ENCODE data around the gene OR6V1. TPM values are rescaled to one million over a fixed set of nuclear protein-coding genes. Genes with fewer than 3 reads are reported as not detected.
"Not testable (repeated sequence)": the region's sequence is repeated elsewhere in the genome, so short reads cannot be mapped to it uniquely, and the experiment has no call there.

The OR6V1 gene
- total RNA-seq, 2 donors from 2014 or later: not detected

DNA sequence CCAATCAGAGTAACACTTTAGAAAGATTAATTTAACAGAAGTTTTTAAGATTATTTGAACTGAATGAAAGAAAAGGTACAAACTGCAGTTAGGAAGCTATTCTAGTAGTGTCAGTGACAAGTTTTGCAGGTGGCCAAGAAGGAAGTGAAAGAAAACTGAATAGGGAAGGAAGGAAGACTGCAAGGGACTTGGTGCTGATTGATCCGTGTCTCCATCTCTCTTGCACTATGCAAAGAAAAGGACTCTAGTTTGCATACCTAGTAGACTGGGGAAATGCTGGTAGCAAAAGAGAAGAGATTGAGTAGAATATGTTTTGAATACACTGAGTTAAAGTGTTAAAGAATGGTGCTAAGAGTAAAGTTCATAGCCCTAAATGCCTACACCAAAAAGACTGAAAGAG lies 33.0 kb downstream of the OR6V1 start:
- no peak overlapping the region for H3K4me3 ChIP-seq
- no peak overlapping the region for H3K27ac ChIP-seq
- H3K27me3 ChIP-seq: no peaks in the 10 kb centered on the region
- no peak for DNase-seq (ENCODE audit: low spot score)
- H3K4me1 ChIP-seq: no peaks in the 10 kb centered on the region
- peaks cover 0 to 8% of the 10 kb centered on the region in 2 donors for H3K9me3 ChIP-seq
- TF ChIP-seq CTCF (IDR thresholded peaks at IDR 0.05): no peak
- no peaks in the 10 kb centered on the region for H3K36me3 ChIP-seq

- DNase-seq (ENCODE audit: low spot score); H3K27me3 ChIP-seq; H3K36me3 ChIP-seq; H3K9me3 ChIP-seq; H3K27ac ChIP-seq; H3K4me1 ChIP-seq; H3K4me3 ChIP-seq: not testable (repeated sequence)
These were observed 33.5 kb downstream of the OR6V1 start for GRCh38 chr7:143085610-143086009.

GRCh38 chr7:143088549-143089231 lies 36.5 kb downstream of the OR6V1 start:
- not testable (repeated sequence) for H3K27ac ChIP-seq; H3K27me3 ChIP-seq; DNase-seq (ENCODE audit: low spot score); H3K9me3 ChIP-seq; H3K36me3 ChIP-seq; H3K4me1 ChIP-seq; H3K4me3 ChIP-seq

GRCh38 chr7:143096146-143096545 lies 44.0 kb downstream of the OR6V1 start:
- H3K9me3 ChIP-seq: peaks cover 0 to 29% of the 10 kb centered on the region in 2 donors
- TF ChIP-seq CTCF (IDR thresholded peaks at IDR 0.05): no peak
- no peaks in the 10 kb centered on the region for H3K4me1 ChIP-seq
- no peak overlapping the region for H3K27ac ChIP-seq
- H3K4me3 ChIP-seq: no peak overlapping the region
- no peak for DNase-seq (ENCODE audit: low spot score)
- no peaks in the 10 kb centered on the region for H3K36me3 ChIP-seq
- H3K27me3 ChIP-seq: no peaks in the 10 kb centered on the region

DNA sequence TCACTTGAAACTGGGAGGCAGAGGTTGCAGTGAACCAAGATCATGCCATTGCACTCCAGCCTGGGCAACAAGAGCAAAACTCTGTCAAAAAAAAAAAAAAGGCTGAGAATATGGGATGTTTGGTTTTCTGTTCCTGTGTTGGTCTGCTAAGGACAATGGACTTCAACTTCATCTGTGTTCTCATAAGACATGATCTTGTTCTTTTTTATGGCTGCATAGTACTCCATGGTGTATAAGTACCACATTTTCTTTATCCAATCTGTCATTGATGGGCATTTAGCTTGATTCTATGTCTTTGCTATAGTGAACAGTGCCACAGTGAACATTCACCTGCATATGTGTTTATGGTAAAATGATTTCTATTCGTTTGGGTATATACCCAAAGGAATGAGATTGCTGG lies 47.4 kb downstream of the OR6V1 start:
- not testable (repeated sequence) for H3K4me3 ChIP-seq; H3K4me1 ChIP-seq; DNase-seq (ENCODE audit: low spot score); H3K27ac ChIP-seq; H3K27me3 ChIP-seq; H3K36me3 ChIP-seq
- H3K9me3 ChIP-seq: peaks cover 5 to 49% of the 10 kb centered on the region in 2 donors

Other genes starting within 250 kb of the OR6V1 start
- 10 to 100 TPM in 1 of 2 donors, 1 to 10 TPM in 1; 8.2 to 19.4 TPM for gene EPHB6, start 197.3 kb upstream of the OR6V1 start, total RNA-seq
- gene TRPV6, start 166.6 kb upstream of the OR6V1 start, total RNA-seq: under 1 TPM; 0.19 to 0.71 TPM
- not detected for gene TRPV5, start 118.6 kb upstream of the OR6V1 start, total RNA-seq
- gene LLCFC1, start 112.9 kb upstream of the OR6V1 start, total RNA-seq: not detected
- under 1 TPM in 1 of 2 donors, not detected in 1; 0.12 TPM for gene KEL, start 90.0 kb upstream of the OR6V1 start, total RNA-seq
- gene OR9A2, start 25.2 kb upstream of the OR6V1 start, total RNA-seq: not detected
- gene PIP, start 79.7 kb downstream of the OR6V1 start, total RNA-seq: not detected
- gene TAS2R39, start 131.1 kb downstream of the OR6V1 start, total RNA-seq: not detected
- not detected for gene TAS2R40, start 169.7 kb downstream of the OR6V1 start, total RNA-seq
- gene GSTK1, start 211.1 kb downstream of the OR6V1 start, total RNA-seq: 100 to 1,000 TPM; 169 to 270 TPM
- 10 to 100 TPM in 1 of 2 donors, 1 to 10 TPM in 1; 7.8 to 12.3 TPM for gene TMEM139, start 232.6 kb downstream of the OR6V1 start, total RNA-seq
- 1 to 10 TPM; 5.2 to 7.6 TPM for gene CASP2, start 236.0 kb downstream of the OR6V1 start, total RNA-seq

Measured in right atrium auricular region (tissue), 2 donors.